Measurements from ENCODE around the gene ATP7B.
"Not testable (repeated sequence)": the region's sequence is repeated elsewhere in the genome, so short reads cannot be mapped to it uniquely, and the experiment has no call there.

Gene ATP7B

GRCh38 chr13:51998723-51999509, 12.3 kb downstream of the ATP7B start:
- H3K4me3 Mint-ChIP-seq, result no peak overlapping the region
- H3K4me1 Mint-ChIP-seq, result no peaks in the 10 kb centered on the region
- ATAC-seq (no peak), DNase-seq (no peak)
- peaks cover 12% of the 10 kb centered on the region for H3K27me3 Mint-ChIP-seq
- H3K27ac Mint-ChIP-seq, result no peak overlapping the region
- H3K36me3 Mint-ChIP-seq (ENCODE audit: low read depth), result no peaks in the 10 kb centered on the region
- H3K9me3 Mint-ChIP-seq, result no peaks in the 10 kb centered on the region

- ATAC-seq, result no peak
- no peak overlapping the region for H3K27ac Mint-ChIP-seq
- no peaks in the 10 kb centered on the region for H3K4me1 Mint-ChIP-seq
- H3K4me3 Mint-ChIP-seq, result no peak overlapping the region
- no peaks in the 10 kb centered on the region for H3K36me3 Mint-ChIP-seq (ENCODE audit: low read depth)
- no peaks in the 10 kb centered on the region for H3K9me3 Mint-ChIP-seq
- H3K27me3 Mint-ChIP-seq, result peaks cover 12% of the 10 kb centered on the region
- no peak for DNase-seq
These were observed 13.5 kb downstream of the ATP7B start for GRCh38 chr13:51997641-51998330.

- ATAC-seq (no peak), DNase-seq (no peak)
- H3K27me3 Mint-ChIP-seq, result peaks cover 12% of the 10 kb centered on the region
- H3K4me3 Mint-ChIP-seq, result no peak overlapping the region
- H3K27ac Mint-ChIP-seq, result no peak overlapping the region
- no peaks in the 10 kb centered on the region for H3K36me3 Mint-ChIP-seq (ENCODE audit: low read depth)
- H3K9me3 Mint-ChIP-seq, result no peaks in the 10 kb centered on the region
- H3K4me1 Mint-ChIP-seq, result no peaks in the 10 kb centered on the region
These were observed 14.1 kb downstream of the ATP7B start for GRCh38 chr13:51997186-51997585.

GRCh38 chr13:51996641-51997040, 14.6 kb downstream of the ATP7B start:
- Mint-ChIP-seq H3K4me3 (no peak overlapping the region), H3K27me3 (peaks cover 12% of the 10 kb centered on the region), H3K36me3 (ENCODE audit: low read depth) (no peaks in the 10 kb centered on the region), H3K4me1 (no peaks in the 10 kb centered on the region), H3K9me3 (no peaks in the 10 kb centered on the region), H3K27ac (no peak overlapping the region)
- ATAC-seq, result no peak
- DNase-seq, result no peak

GRCh38 chr13:51995677-51996551, 15.3 kb downstream of the ATP7B start:
- no peaks in the 10 kb centered on the region for H3K9me3 Mint-ChIP-seq
- no peaks in the 10 kb centered on the region for H3K4me1 Mint-ChIP-seq
- no peak overlapping the region for H3K4me3 Mint-ChIP-seq
- DNase-seq, result no peak
- no peaks in the 10 kb centered on the region for H3K36me3 Mint-ChIP-seq (ENCODE audit: low read depth)
- peaks cover 12% of the 10 kb centered on the region for H3K27me3 Mint-ChIP-seq
- no peak for ATAC-seq
- H3K27ac Mint-ChIP-seq, result no peak overlapping the region

- no peaks in the 10 kb centered on the region for H3K4me1 Mint-ChIP-seq
- ATAC-seq (no peak), DNase-seq (no peak)
- no peaks in the 10 kb centered on the region for H3K9me3 Mint-ChIP-seq
- H3K27ac Mint-ChIP-seq, result no peak overlapping the region
- H3K36me3 Mint-ChIP-seq (ENCODE audit: low read depth), result no peaks in the 10 kb centered on the region
- peaks cover 2% of the 10 kb centered on the region for H3K27me3 Mint-ChIP-seq
- no peak overlapping the region for H3K4me3 Mint-ChIP-seq
These were observed 17.5 kb downstream of the ATP7B start for GRCh38 chr13:51993713-51994112.

- Mint-ChIP-seq H3K27ac (no peak overlapping the region), H3K4me1 (no peaks in the 10 kb centered on the region), H3K27me3 (peaks cover 2% of the 10 kb centered on the region), H3K36me3 (ENCODE audit: low read depth) (no peaks in the 10 kb centered on the region), H3K4me3 (no peak overlapping the region), H3K9me3 (peaks cover 3% of the 10 kb centered on the region)
- DNase-seq (no peak), ATAC-seq (no peak)
These were observed 22.1 kb downstream of the ATP7B start for GRCh38 chr13:51988988-51989618.

- H3K4me1 Mint-ChIP-seq; DNase-seq; H3K9me3 Mint-ChIP-seq; ATAC-seq; H3K27me3 Mint-ChIP-seq; H3K4me3 Mint-ChIP-seq; H3K27ac Mint-ChIP-seq; H3K36me3 Mint-ChIP-seq (ENCODE audit: low read depth): not testable (repeated sequence)
These were observed 26.3 kb downstream of the ATP7B start for GRCh38 chr13:51984904-51985303.

GRCh38 chr13:51983292-51983691, 28.0 kb downstream of the ATP7B start:
- H3K27ac Mint-ChIP-seq; H3K9me3 Mint-ChIP-seq; H3K4me3 Mint-ChIP-seq; H3K27me3 Mint-ChIP-seq; ATAC-seq; H3K36me3 Mint-ChIP-seq (ENCODE audit: low read depth); DNase-seq; H3K4me1 Mint-ChIP-seq: not testable (repeated sequence)

- Mint-ChIP-seq H3K27me3 (peaks cover 2% of the 10 kb centered on the region), H3K9me3 (peaks cover 5% of the 10 kb centered on the region), H3K36me3 (ENCODE audit: low read depth) (no peaks in the 10 kb centered on the region), H3K27ac (no peak overlapping the region), H3K4me1 (no peaks in the 10 kb centered on the region), H3K4me3 (no peak overlapping the region)
- DNase-seq (no peak), ATAC-seq (no peak)
These were observed 29.9 kb downstream of the ATP7B start for GRCh38 chr13:51981355-51981754.

GRCh38 chr13:51980908-51981307, 30.3 kb downstream of the ATP7B start:
- H3K4me1 Mint-ChIP-seq, result no peaks in the 10 kb centered on the region
- no peak overlapping the region for H3K27ac Mint-ChIP-seq
- ATAC-seq (no peak), DNase-seq (no peak)
- peaks cover 5% of the 10 kb centered on the region for H3K9me3 Mint-ChIP-seq
- H3K36me3 Mint-ChIP-seq (ENCODE audit: low read depth), result no peaks in the 10 kb centered on the region
- no peak overlapping the region for H3K4me3 Mint-ChIP-seq
- peaks cover 2% of the 10 kb centered on the region for H3K27me3 Mint-ChIP-seq

- no peak overlapping the region for H3K27ac Mint-ChIP-seq
- H3K27me3 Mint-ChIP-seq, result no peaks in the 10 kb centered on the region
- no peak overlapping the region for H3K4me3 Mint-ChIP-seq
- ATAC-seq, result no peak
- DNase-seq, result no peak
- no peaks in the 10 kb centered on the region for H3K36me3 Mint-ChIP-seq (ENCODE audit: low read depth)
- H3K9me3 Mint-ChIP-seq, result peaks cover under 1% of the 10 kb centered on the region
- H3K4me1 Mint-ChIP-seq, result no peaks in the 10 kb centered on the region
These were observed 32.3 kb downstream of the ATP7B start for GRCh38 chr13:51978796-51979556.

- DNase-seq (no peak), ATAC-seq (no peak)
- H3K9me3 Mint-ChIP-seq, result no peaks in the 10 kb centered on the region
- no peak overlapping the region for H3K27ac Mint-ChIP-seq
- no peaks in the 10 kb centered on the region for H3K27me3 Mint-ChIP-seq
- no peaks in the 10 kb centered on the region for H3K36me3 Mint-ChIP-seq (ENCODE audit: low read depth)
- no peak overlapping the region for H3K4me3 Mint-ChIP-seq
- no peaks in the 10 kb centered on the region for H3K4me1 Mint-ChIP-seq
These were observed 33.6 kb downstream of the ATP7B start for GRCh38 chr13:51977625-51978024.

GRCh38 chr13:51976890-51977289, 34.4 kb downstream of the ATP7B start:
- no peak for ATAC-seq
- Mint-ChIP-seq H3K4me1 (no peaks in the 10 kb centered on the region), H3K27ac (no peak overlapping the region), H3K36me3 (ENCODE audit: low read depth) (no peaks in the 10 kb centered on the region), H3K9me3 (no peaks in the 10 kb centered on the region), H3K4me3 (no peak overlapping the region), H3K27me3 (no peaks in the 10 kb centered on the region)
- DNase-seq, result no peak

Measured in activated naive CD8-positive, alpha-beta T cell treated with anti-CD3 and anti-CD28 coated beads, Interleukin-2, amount 50 U/mL, for 24 hours (primary cell).